H1 (cell line): ENCODE data around the gene UNC13D. TPM values are rescaled to one million over a fixed set of nuclear protein-coding genes. Genes with fewer than 3 reads are reported as not detected.

Experiments used
- EZH2 ChIP-seq: fragments of 200-600 bp; sonication (generic); IDR thresholded peaks from 2 replicates; pipeline ENCODE4 v1.7.1; 2012; ENCODE audit warnings: low read depth, mild to moderate bottlenecking, moderate library complexity, low read length, inconsistent platforms; ENCODE audit not compliant: severe bottlenecking
- GTF2F1 ChIP-seq: IDR thresholded peaks from 2 replicates; pipeline ENCODE4 v1.6.1; 2012; ENCODE audit warnings: low read depth, low read length, improper control_type of control experiment, borderline replicate concordance
- JUN ChIP-seq: IDR thresholded peaks from 2 replicates; pipeline ENCODE4 v1.6.1; 2011; ENCODE audit warnings: low read depth, mild to moderate bottlenecking, improper control_type of control experiment, low read length
- YY1 ChIP-seq: IDR thresholded peaks from 2 replicates; pipeline ENCODE4 v1.6.1; 2011; ENCODE audit warnings: low read depth, mild to moderate bottlenecking, low read length
- microRNA-seq, 2 experiments: library from miRNA; unstranded; fragments of <30 nt; microRNA quantifications; one replicate each; pipeline versions ENCODE4 to v1.2.0, GENCODE V29; 2016 to 2020; ENCODE audit warnings: borderline microRNAs expressed in 2 of 2, borderline number of aligned reads in 2 of 2, borderline replicate concordance in 1 of 2
- polyA plus RNA-seq, 7 experiments: library from polyadenylated mRNA; depleted of rRNA in 3 of 7; stranded (reverse) in 5 of 7; unstranded in 2 of 7; fragments of >200 nt in 5 of 7; fragments of 200-250 nt in 2 of 7; gene quantifications; 1 replicate in 5 of 7; 2 replicates in 1 of 7; 4 replicates in 1 of 7; pipeline versions ENCODE4 v1.2.1 to v1.2.3, GENCODE V29; 2011 to 2013; ENCODE audit warnings: missing spikeins in 2 of 7, mixed read lengths in 2 of 7
- total RNA-seq: library from RNA; stranded (reverse); fragmentation: NEBNext Ultra II Directional; extraction: Animal tissue kit (Norgen Biotek cat#: 25700); gene quantifications from 2 replicates; pipeline ENCODE4 v1.2.1, GENCODE V29; 2021
- TF ChIP-seq, protein P1 (sequence below): IDR thresholded peaks from 2 replicates; pipeline ENCODE4 v1.6.1; 2012; ENCODE audit warnings: inconsistent platforms

Gene UNC13D
- total and polyA plus RNA-seq, 2 of the 8 experiments (the other 6 are each of a cell fraction or from before 2014, with no cell fraction given) = 3.6 to 8.4 TPM

DNA sequence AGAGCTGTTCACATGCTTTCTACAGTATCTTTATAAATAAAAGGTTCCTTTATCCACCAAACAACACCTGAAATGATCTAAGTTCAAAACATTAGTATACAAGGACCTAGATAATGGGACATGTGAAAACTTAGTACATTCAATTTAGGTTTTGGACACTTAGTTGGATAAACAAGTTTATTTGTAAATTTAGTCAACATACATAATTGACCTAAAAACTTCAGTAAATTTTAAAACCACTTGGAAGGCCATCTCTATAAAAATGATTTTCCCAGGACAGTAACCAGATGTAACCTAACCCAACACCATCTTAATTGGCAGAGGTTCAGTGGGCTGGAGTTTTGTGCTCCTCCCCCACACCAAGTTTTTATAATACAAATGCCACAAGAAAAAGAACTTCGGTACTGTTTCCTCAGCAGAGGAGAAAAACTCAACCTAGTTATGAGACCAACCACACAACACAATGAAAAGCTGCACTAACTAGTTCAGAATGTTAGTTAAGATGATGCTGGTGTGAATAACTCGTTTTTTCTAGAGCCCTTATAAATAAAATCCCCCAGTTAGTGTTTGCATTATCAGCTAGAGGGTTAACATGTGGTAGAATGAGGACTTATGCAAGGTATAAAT is 66.8 kb downstream of the UNC13D start (continued):
- TF ChIP-seq, protein P1, sequence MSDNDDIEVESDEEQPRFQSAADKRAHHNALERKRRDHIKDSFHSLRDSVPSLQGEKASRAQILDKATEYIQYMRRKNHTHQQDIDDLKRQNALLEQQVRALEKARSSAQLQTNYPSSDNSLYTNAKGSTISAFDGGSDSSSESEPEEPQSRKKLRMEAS = no peak
- no peak for TF ChIP-seq JUN
- TF ChIP-seq YY1 = no peak
- TF ChIP-seq EZH2 = no peak
- no peak for TF ChIP-seq GTF2F1

Small RNA genes lying within 50 kb of the gene (microRNA-seq; reads per million reads assigned to microRNA genes)
- gene MIR4738 = 0 reads per million in 2 experiments

Other genes with a start within 250 kb of the UNC13D start
- not detected in 2 replicates for gene SMIM5, start 211.0 kb downstream of the UNC13D start, total RNA-seq
- not detected in 2 replicates for gene SMIM5, start 211.0 kb downstream of the UNC13D start, polyA plus RNA-seq (2011; rRNA removed)
- 40.7 and 41.1 TPM in 2 replicates for gene RECQL5, start 177.2 kb downstream of the UNC13D start, total RNA-seq
- gene RECQL5, start 177.2 kb downstream of the UNC13D start, polyA plus RNA-seq (2011; rRNA removed) = 15.1 and 34.9 TPM in 2 replicates
- gene SAP30BP, start 177.1 kb downstream of the UNC13D start, total RNA-seq = 79.9 and 81.5 TPM in 2 replicates
- gene SAP30BP, start 177.1 kb downstream of the UNC13D start, polyA plus RNA-seq (2011; rRNA removed) = 63.3 and 82.1 TPM in 2 replicates
- gene ITGB4, start 122.9 kb downstream of the UNC13D start, total RNA-seq = 5.4 and 5.6 TPM in 2 replicates
- 5.2 and 8.4 TPM in 2 replicates for gene ITGB4, start 122.9 kb downstream of the UNC13D start, polyA plus RNA-seq (2011; rRNA removed)
- 31.0 and 34.1 TPM in 2 replicates for gene GALK1, start 79.2 kb downstream of the UNC13D start, total RNA-seq
- gene GALK1, start 79.2 kb downstream of the UNC13D start, polyA plus RNA-seq (2011; rRNA removed) = 47.9 and 65.5 TPM in 2 replicates
- 33.0 and 33.3 TPM in 2 replicates for gene UNK, start 59.6 kb downstream of the UNC13D start, total RNA-seq
- gene UNK, start 59.6 kb downstream of the UNC13D start, polyA plus RNA-seq (2011; rRNA removed) = 24.2 and 28.9 TPM in 2 replicates
- 61.8 and 71.2 TPM in 2 replicates for gene WBP2, start 10.9 kb upstream of the UNC13D start, total RNA-seq
- gene WBP2, start 10.9 kb upstream of the UNC13D start, polyA plus RNA-seq (2011; rRNA removed) = 48.2 and 72.0 TPM in 2 replicates
- gene TRIM47, start 34.2 kb upstream of the UNC13D start, total RNA-seq = 5.1 and 6.4 TPM in 2 replicates
- gene TRIM47, start 34.2 kb upstream of the UNC13D start, polyA plus RNA-seq (2011; rRNA removed) = 6.3 and 11.6 TPM in 2 replicates
- 47.7 and 48.6 TPM in 2 replicates for gene TRIM65, start 52.5 kb upstream of the UNC13D start, total RNA-seq
- 21.2 and 25.6 TPM in 2 replicates for gene TRIM65, start 52.5 kb upstream of the UNC13D start, polyA plus RNA-seq (2011; rRNA removed)
- 125 and 132 TPM in 2 replicates for gene MRPL38, start 60.5 kb upstream of the UNC13D start, total RNA-seq
- 78.4 and 138 TPM in 2 replicates for gene MRPL38, start 60.5 kb upstream of the UNC13D start, polyA plus RNA-seq (2011; rRNA removed)
- gene FBF1, start 96.6 kb upstream of the UNC13D start, total RNA-seq = 13.1 and 13.8 TPM in 2 replicates
- gene FBF1, start 96.6 kb upstream of the UNC13D start, polyA plus RNA-seq (2011; rRNA removed) = 8.1 and 12.5 TPM in 2 replicates
- 27.4 and 30.4 TPM in 2 replicates for gene ACOX1, start 134.8 kb upstream of the UNC13D start, total RNA-seq
- 10.2 and 10.5 TPM in 2 replicates for gene ACOX1, start 134.8 kb upstream of the UNC13D start, polyA plus RNA-seq (2011; rRNA removed)
- gene TEN1, start 134.8 kb upstream of the UNC13D start, total RNA-seq = 15.9 and 17.6 TPM in 2 replicates
- gene TEN1, start 134.8 kb upstream of the UNC13D start, polyA plus RNA-seq (2011; rRNA removed) = 18.7 and 24.5 TPM in 2 replicates
- gene CDK3, start 156.5 kb upstream of the UNC13D start, total RNA-seq = 7.4 and 10.0 TPM in 2 replicates
- gene CDK3, start 156.5 kb upstream of the UNC13D start, polyA plus RNA-seq (2011; rRNA removed) = 14.6 and 20.1 TPM in 2 replicates
- 0.75 and 0.99 TPM in 2 replicates for gene EVPL, start 182.9 kb upstream of the UNC13D start, total RNA-seq
- 0.20 and 0.35 TPM in 2 replicates for gene EVPL, start 182.9 kb upstream of the UNC13D start, polyA plus RNA-seq (2011; rRNA removed)
- 83.5 and 84.6 TPM in 2 replicates for gene SRP68, start 228.1 kb upstream of the UNC13D start, total RNA-seq
- gene SRP68, start 228.1 kb upstream of the UNC13D start, polyA plus RNA-seq (2011; rRNA removed) = 50.0 and 57.7 TPM in 2 replicates
- 0.86 and 1.0 TPM in 2 replicates for gene GALR2, start 230.4 kb upstream of the UNC13D start, total RNA-seq
- gene GALR2, start 230.4 kb upstream of the UNC13D start, polyA plus RNA-seq (2011; rRNA removed) = 2.2 and 2.5 TPM in 2 replicates
- 0.26 TPM in 1 of 2 replicates, not detected in the other for gene ZACN, start 234.8 kb upstream of the UNC13D start, total RNA-seq
- gene ZACN, start 234.8 kb upstream of the UNC13D start, polyA plus RNA-seq (2011; rRNA removed) = not detected in 2 replicates